IPS DF 4.7 (cell line): ENCODE results near the gene TOR1AIP1.
"Not testable (repeated sequence)": the region's sequence is repeated elsewhere in the genome, so short reads cannot be mapped to it uniquely, and the experiment has no call there.

Source experiments
- DNase-seq: peaks from one replicate; pipeline ENCODE4 v3.0.0-alpha.2; 2013; ENCODE audit warnings: low spot score; ENCODE audit errors: extremely low read depth

Gene TOR1AIP1

GRCh38 chr1:179937668-179938254 lies 55.7 kb downstream of the TOR1AIP1 start:
- DNase-seq, result no peak

GRCh38 chr1:179938752-179939151 lies 56.7 kb downstream of the TOR1AIP1 start:
- no peak for DNase-seq

GRCh38 chr1:179939941-179940340 lies 57.9 kb downstream of the TOR1AIP1 start:
- DNase-seq, result no peak

- no peak for DNase-seq
These were observed 59.4 kb downstream of the TOR1AIP1 start for GRCh38 chr1:179941454-179941853.

GRCh38 chr1:179950651-179951050 lies 68.6 kb downstream of the TOR1AIP1 start:
- no peak for DNase-seq

- no peak for DNase-seq
These were observed 69.5 kb downstream of the TOR1AIP1 start for GRCh38 chr1:179951383-179952144.

GRCh38 chr1:179952186-179952585 lies 70.1 kb downstream of the TOR1AIP1 start:
- DNase-seq, result no peak

GRCh38 chr1:179953974-179954492 lies 71.9 kb downstream of the TOR1AIP1 start:
- no peak for DNase-seq

- DNase-seq, result peak; percentile 97
These were observed 72.6 kb downstream of the TOR1AIP1 start, which contains the start of gene CEP350 for GRCh38 chr1:179954493-179955286. TSS of gene CEP350 (plus strand) at chr1:179954810. CDS start at chr1:179986182, 31,372 bp downstream.

- DNase-seq, result no peak
These were observed 73.2 kb downstream of the TOR1AIP1 start for GRCh38 chr1:179955287-179955680.

- no peak for DNase-seq
These were observed 73.6 kb downstream of the TOR1AIP1 start for GRCh38 chr1:179955731-179956130.

GRCh38 chr1:179958359-179958758 lies 76.3 kb downstream of the TOR1AIP1 start:
- DNase-seq, result no peak

GRCh38 chr1:179962168-179962567 lies 80.1 kb downstream of the TOR1AIP1 start:
- DNase-seq, result not testable (repeated sequence)

- no peak for DNase-seq
These were observed 84.5 kb downstream of the TOR1AIP1 start for GRCh38 chr1:179966551-179966950.

GRCh38 chr1:179968284-179968993 lies 86.4 kb downstream of the TOR1AIP1 start:
- DNase-seq, result no peak

- DNase-seq, result no peak
These were observed 87.2 kb downstream of the TOR1AIP1 start for GRCh38 chr1:179968994-179969919.
